GM12878 (cell line): ENCODE measurements around the gene ACVR1. TPM values are rescaled to one million over a fixed set of nuclear protein-coding genes. Genes with fewer than 3 reads are reported as not detected.

Source experiments
- ATAC-seq: fragments of 200-7000 bp; cut with Tn5 transposase; 3 replicates; pipeline ENCODE4 v1.9.1; 2020; ENCODE audit warnings: mild to moderate bottlenecking, moderate library complexity
- BruUV-seq: library from RNA; stranded (reverse); fragments of 400-500 nt; replicated peaks from 2 replicates; lab custom pipeline; 2021; lab: Mats Ljungman, UMichigan
- CTCF ChIA-PET: fragments of 300-600 bp; sonication (Branson Sonifier 250); formaldehyde crosslinking; extraction: SDS; loops from one replicate; lab custom pipeline; 2021; ENCODE audit warnings: inconsistent platforms; lab: Yijun Ruan, JAX
- POLR2A ChIA-PET: fragments of 350-600 bp; formaldehyde crosslinking; extraction: SDS; loops from one replicate; lab custom pipeline; 2021; ENCODE audit warnings: inconsistent platforms; lab: Charles Lee
- RAD21 ChIA-PET: fragments of 300-600 bp; sonication (Branson Sonifier 250); formaldehyde crosslinking; loops from one replicate; lab custom pipeline; 2023; ENCODE audit warnings: antibody characterized with exemption; ENCODE audit not compliant: unreplicated experiment; lab: Charles Lee
- SMC1A ChIA-PET: fragments of 300-600 bp; sonication (Branson Sonifier 250); formaldehyde crosslinking; loops from one replicate; lab custom pipeline; 2023; ENCODE audit not compliant: unreplicated experiment, uncharacterized antibody; lab: Charles Lee
- DNase-seq: peaks from one replicate; pipeline ENCODE4 v3.0.0-alpha.2; 2011; ENCODE audit warnings: low read depth, low spot score
- FAIRE-seq: peaks from 3 replicates; lab custom pipeline; 2011; peaks lifted over from hg19 to GRCh38; lab: Jason Lieb, UNC
- H2AFZ ChIP-seq: 2 replicates; pipeline ENCODE4 v1.6.0; 2011; ENCODE audit warnings: low read depth, low read length, control low read depth; ENCODE audit not compliant: control insufficient read depth
- H3K27ac ChIP-seq: 2 replicates; pipeline ENCODE4 v1.5.1; 2011; ENCODE audit warnings: control low read depth; ENCODE audit not compliant: control insufficient read depth, insufficient read depth
- H3K27me3 ChIP-seq, 2 experiments: replicated peaks in 1 of 2; 2 replicates each; pipeline versions ENCODE4 v1.6.0 to v1.6.1; 2011; ENCODE audit warnings: low read length in 1 of 2; ENCODE audit not compliant: control insufficient read depth in 2 of 2, insufficient read depth in 2 of 2
- H3K36me3 ChIP-seq, 2 experiments: 2 replicates each; pipeline ENCODE4 v1.5.1; 2011; ENCODE audit warnings: low read length in 1 of 2; ENCODE audit not compliant: control insufficient read depth in 2 of 2, insufficient read depth in 2 of 2
- H3K4me1 ChIP-seq: 2 replicates; pipeline ENCODE4 v1.6.1; 2011; ENCODE audit warnings: mild to moderate bottlenecking, low read length, moderate library complexity, mixed read lengths; ENCODE audit not compliant: control insufficient read depth, insufficient read depth
- H3K4me2 ChIP-seq: 2 replicates; pipeline ENCODE4 v1.6.0; 2011; ENCODE audit warnings: control low read depth; ENCODE audit not compliant: control insufficient read depth, insufficient read depth
- H3K4me3 ChIP-seq: fragments of 200-600 bp; sonication (generic); 2 replicates; pipeline ENCODE4 v1.5.1; 2016
- H3K79me2 ChIP-seq: 2 replicates; pipeline ENCODE4 v1.6.0; 2011; ENCODE audit warnings: low read length; ENCODE audit not compliant: control insufficient read depth, insufficient read depth
- H3K9ac ChIP-seq: 2 replicates; pipeline ENCODE4 v1.8.0; 2011; ENCODE audit warnings: low read length, control low read depth, mixed read lengths; ENCODE audit not compliant: control insufficient read depth, insufficient read depth
- H3K9me3 ChIP-seq: replicated peaks from 3 replicates; pipeline ENCODE4 v1.5.1; 2011; ENCODE audit warnings: mild to moderate bottlenecking, low read length; ENCODE audit not compliant: control insufficient read depth, insufficient read depth
- H4K20me1 ChIP-seq: 2 replicates; pipeline ENCODE4 v1.6.0; 2011; ENCODE audit not compliant: control insufficient read depth, insufficient read depth
- BACH1 ChIP-seq: fragments of 450-650 bp; IDR thresholded peaks from 2 replicates; pipeline ENCODE4 v1.6.1; 2017; ENCODE audit warnings: mild to moderate bottlenecking, borderline replicate concordance
- FOS ChIP-seq: IDR thresholded peaks from 3 replicates; pipeline ENCODE4 v1.6.1; 2011; ENCODE audit warnings: borderline replicate concordance; ENCODE audit not compliant: insufficient read length; ENCODE audit errors: extremely low read depth
- HDAC6 ChIP-seq: fragments of 200-600 bp; sonication (generic); IDR thresholded peaks from one replicate; pipeline ENCODE4 v1.8.0; 2017; ENCODE audit warnings: antibody characterized with exemption; ENCODE audit not compliant: unreplicated experiment
- JUNB ChIP-seq: IDR thresholded peaks from 2 replicates; pipeline ENCODE4 v1.6.1; 2016; ENCODE audit warnings: antibody characterized with exemption, mild to moderate bottlenecking
- MTA2 ChIP-seq: fragments of 450-650 bp; IDR thresholded peaks from 2 replicates; pipeline ENCODE4 v1.6.1; 2016; ENCODE audit warnings: low read depth, mild to moderate bottlenecking, moderate library complexity
- NKRF ChIP-seq: fragments of 450-650 bp; conservative IDR thresholded peaks from 2 replicates; pipeline ENCODE4 v1.6.1; 2017; ENCODE audit warnings: mild to moderate bottlenecking, moderate library complexity
- PAX5 ChIP-seq: IDR thresholded peaks from 2 replicates; pipeline ENCODE4 v1.6.1; 2011; ENCODE audit warnings: low read depth, low read length, borderline replicate concordance
- PKNOX1 ChIP-seq: fragments of 450-650 bp; IDR thresholded peaks from 2 replicates; pipeline ENCODE4 v1.6.1; 2016; ENCODE audit warnings: mild to moderate bottlenecking
- PML ChIP-seq: IDR thresholded peaks from 2 replicates; pipeline ENCODE4 v1.6.1; 2012; ENCODE audit warnings: low read length, inconsistent platforms
- POLR2AphosphoS2 ChIP-seq: IDR thresholded peaks from 2 replicates; pipeline ENCODE4 v1.6.1; 2011; ENCODE audit warnings: low read depth, mild to moderate bottlenecking, low read length, improper control_type of control experiment, moderate library complexity
- TBL1XR1 ChIP-seq: IDR thresholded peaks from 2 replicates; pipeline ENCODE4 v1.6.1; 2012; ENCODE audit warnings: low read depth, low read length, improper control_type of control experiment
- TCF12 ChIP-seq: IDR thresholded peaks from 2 replicates; pipeline ENCODE4 v1.6.1; 2011; ENCODE audit warnings: low read depth, mild to moderate bottlenecking, low read length
- ZNF217 ChIP-seq: fragments of 450-650 bp; IDR thresholded peaks from 2 replicates; pipeline ENCODE4 v1.6.1; 2017; ENCODE audit warnings: antibody characterized with exemption, mild to moderate bottlenecking
- ZNF274 ChIP-seq: IDR thresholded peaks from one replicate; pipeline ENCODE4 v1.8.0; 2011; ENCODE audit not compliant: insufficient read length, insufficient read depth
- ZNF622 ChIP-seq: fragments of 450-650 bp; IDR thresholded peaks from 2 replicates; pipeline ENCODE4 v1.6.1; 2017; ENCODE audit warnings: mild to moderate bottlenecking, inconsistent platforms
- ZSCAN29 ChIP-seq: fragments of 450-650 bp; IDR thresholded peaks from 2 replicates; pipeline ENCODE4 v1.6.1; 2017; ENCODE audit warnings: mild to moderate bottlenecking, moderate library complexity
- WGBS: methylation state at CpG from one replicate; pipeline ENCODE4 v1.1.6; 2016; ENCODE audit warnings: low lambda C conversion rate; ENCODE audit not compliant: insufficient replicate concordance, insufficient coverage; ENCODE audit errors: missing lambda C conversion rate; 5-methylcytosine and 5-hydroxymethylcytosine counted together
- in situ Hi-C: fragments of 300-500 bp; cut with MboI; formaldehyde crosslinking; loops from 9 replicates; pipeline ENCODE4 v1.14.3; 2018; ENCODE audit warnings: mixed read lengths
- intact Hi-C: fragments of 100-400 bp; cut with micrococcal nuclease; formaldehyde crosslinking; loops from one replicate; pipeline ENCODE4 v1.14.2; 2022; ENCODE audit not compliant: unreplicated experiment
- polyA plus RNA-seq, 11 experiments: library from polyadenylated mRNA; depleted of rRNA in 4 of 11; unstranded in 6 of 11; stranded (reverse) in 5 of 11; fragments of >200 nt; fragmentation: Nextera tagmentation in 4 of 11; fragmentation: Illumina TruSeq in 1 of 11; extraction: Ambion mirVana in 4 of 11; extraction: Trizol in 1 of 11; gene quantifications; 1 replicate in 1 of 11; 2 replicates in 10 of 11; pipeline versions ENCODE4 v1.2.1 to v1.2.3, GENCODE V29; 2011 to 2016; ENCODE audit warnings: inconsistent platforms in 2 of 11, missing spikeins in 2 of 11, low read depth in 1 of 11
- total RNA-seq, 4 experiments: library from RNA; depleted of rRNA in 3 of 4; stranded (reverse); fragments of >200 nt in 3 of 4; fragmentation: Illumina TruSeq in 1 of 4; extraction: Trizol in 1 of 4; gene quantifications; 2 replicates each; pipeline versions ENCODE4 v1.2.1 to v1.2.3, GENCODE V29; 2013 to 2021
- TF ChIP-seq, protein P1 (sequence below): fragments of 450-650 bp; formaldehyde crosslinking; IDR thresholded peaks from 2 replicates; pipeline ENCODE4 v1.5.0; 2022; ENCODE audit warnings: mild to moderate bottlenecking, missing genetic modification characterization
- TF ChIP-seq, protein P2 (sequence below): IDR thresholded peaks from 2 replicates; pipeline ENCODE4 v1.6.1; 2011; ENCODE audit warnings: borderline replicate concordance, low read depth, mild to moderate bottlenecking, moderate library complexity, low read length; ENCODE audit not compliant: insufficient read depth, poor library complexity, severe bottlenecking

ACVR1 gene
- total and polyA plus RNA-seq, 10 of the 15 experiments (the other 5 are each of a cell fraction or from before 2014, with no cell fraction given), result 0.06 to 0.24 (median 0.14) TPM; not detected in 4

GRCh38 chr2:157790780-157791179 is 85.3 kb downstream of the ACVR1 start:
- Histone ChIP-seq H3K9ac (no peak overlapping the region), H3K9me3 (no peaks in the 10 kb centered on the region), H4K20me1 (no peaks in the 10 kb centered on the region), H3K4me2 (no peak overlapping the region), H3K27me3 (no peaks in the 10 kb centered on the region; a peak in 1 of 4 replicates), H3K4me1 (no peaks in the 10 kb centered on the region), H2AFZ (no peak overlapping the region), H3K4me3 (no peak overlapping the region), H3K36me3 (no peaks in the 10 kb centered on the region), H3K27ac (no peak overlapping the region), H3K79me2 (no peaks in the 10 kb centered on the region)
- intact Hi-C loops (no loop called here), in situ Hi-C loops (no loop called here)
- FAIRE-seq (no peak), ATAC-seq (no peak), DNase-seq (no peak)
- ChIA-PET SMC1A (no interaction called here), RAD21 (no interaction called here), POLR2A (no interaction called here), CTCF (no interaction called here)
- WGBS, result 25% methylated on average over 5 of the region's 5 CpGs
- TF ChIP-seq HDAC6, result no peak
- TF ChIP-seq PAX5, result no peak
- TF ChIP-seq TCF12, result no peak
- no peak for TF ChIP-seq POLR2AphosphoS2
- TF ChIP-seq BACH1, result no peak
- TF ChIP-seq PML, result no peak
- no peak for TF ChIP-seq JUNB
- no peak for TF ChIP-seq PKNOX1
- no peak for TF ChIP-seq ZSCAN29
- no peak for TF ChIP-seq ZNF217
- no peak for TF ChIP-seq NKRF
- TF ChIP-seq ZNF622, result no peak
- no peak for TF ChIP-seq ZNF274
- TF ChIP-seq FOS, result no peak
- TF ChIP-seq, protein P1, sequence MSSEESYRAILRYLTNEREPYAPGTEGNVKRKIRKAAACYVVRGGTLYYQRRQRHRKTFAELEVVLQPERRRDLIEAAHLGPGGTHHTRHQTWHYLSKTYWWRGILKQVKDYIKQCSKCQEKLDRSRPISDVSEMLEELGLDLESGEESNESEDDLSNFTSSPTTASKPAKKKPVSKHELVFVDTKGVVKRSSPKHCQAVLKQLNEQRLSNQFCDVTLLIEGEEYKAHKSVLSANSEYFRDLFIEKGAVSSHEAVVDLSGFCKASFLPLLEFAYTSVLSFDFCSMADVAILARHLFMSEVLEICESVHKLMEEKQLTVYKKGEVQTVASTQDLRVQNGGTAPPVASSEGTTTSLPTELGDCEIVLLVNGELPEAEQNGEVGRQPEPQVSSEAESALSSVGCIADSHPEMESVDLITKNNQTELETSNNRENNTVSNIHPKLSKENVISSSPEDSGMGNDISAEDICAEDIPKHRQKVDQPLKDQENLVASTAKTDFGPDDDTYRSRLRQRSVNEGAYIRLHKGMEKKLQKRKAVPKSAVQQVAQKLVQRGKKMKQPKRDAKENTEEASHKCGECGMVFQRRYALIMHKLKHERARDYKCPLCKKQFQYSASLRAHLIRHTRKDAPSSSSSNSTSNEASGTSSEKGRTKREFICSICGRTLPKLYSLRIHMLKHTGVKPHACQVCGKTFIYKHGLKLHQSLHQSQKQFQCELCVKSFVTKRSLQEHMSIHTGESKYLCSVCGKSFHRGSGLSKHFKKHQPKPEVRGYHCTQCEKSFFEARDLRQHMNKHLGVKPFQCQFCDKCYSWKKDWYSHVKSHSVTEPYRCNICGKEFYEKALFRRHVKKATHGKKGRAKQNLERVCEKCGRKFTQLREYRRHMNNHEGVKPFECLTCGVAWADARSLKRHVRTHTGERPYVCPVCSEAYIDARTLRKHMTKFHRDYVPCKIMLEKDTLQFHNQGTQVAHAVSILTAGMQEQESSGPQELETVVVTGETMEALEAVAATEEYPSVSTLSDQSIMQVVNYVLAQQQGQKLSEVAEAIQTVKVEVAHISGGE (CRISPR knock-in tag), result no peak
- TF ChIP-seq, protein P2, sequence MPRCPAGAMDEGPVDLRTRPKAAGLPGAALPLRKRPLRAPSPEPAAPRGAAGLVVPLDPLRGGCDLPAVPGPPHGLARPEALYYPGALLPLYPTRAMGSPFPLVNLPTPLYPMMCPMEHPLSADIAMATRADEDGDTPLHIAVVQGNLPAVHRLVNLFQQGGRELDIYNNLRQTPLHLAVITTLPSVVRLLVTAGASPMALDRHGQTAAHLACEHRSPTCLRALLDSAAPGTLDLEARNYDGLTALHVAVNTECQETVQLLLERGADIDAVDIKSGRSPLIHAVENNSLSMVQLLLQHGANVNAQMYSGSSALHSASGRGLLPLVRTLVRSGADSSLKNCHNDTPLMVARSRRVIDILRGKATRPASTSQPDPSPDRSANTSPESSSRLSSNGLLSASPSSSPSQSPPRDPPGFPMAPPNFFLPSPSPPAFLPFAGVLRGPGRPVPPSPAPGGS, result no peak
- TF ChIP-seq MTA2, result no peak
- TF ChIP-seq TBL1XR1, result no peak
- no TSS peak for BruUV-seq
